GM12878 (cell line): Measurements from ENCODE around the gene CBX2. TPM values are rescaled to one million over a fixed set of nuclear protein-coding genes. Genes with fewer than 3 reads are reported as not detected.
A peak's percentile ranks its signal among the peaks of the same experiment; 100 is the strongest.

Experiments
- ATAC-seq: fragments of 200-7000 bp; cut with Tn5 transposase; 3 replicates; pipeline ENCODE4 v1.9.1; 2020; ENCODE audit warnings: mild to moderate bottlenecking, moderate library complexity
- BruUV-seq: library from RNA; stranded (reverse); fragments of 400-500 nt; replicated peaks from 2 replicates; lab custom pipeline; 2021; lab: Mats Ljungman, UMichigan
- CTCF ChIA-PET: fragments of 300-600 bp; sonication (Branson Sonifier 250); formaldehyde crosslinking; extraction: SDS; loops from one replicate; lab custom pipeline; 2021; ENCODE audit warnings: inconsistent platforms; lab: Yijun Ruan, JAX
- POLR2A ChIA-PET: fragments of 350-600 bp; formaldehyde crosslinking; extraction: SDS; loops from one replicate; lab custom pipeline; 2021; ENCODE audit warnings: inconsistent platforms; lab: Charles Lee
- RAD21 ChIA-PET: fragments of 300-600 bp; sonication (Branson Sonifier 250); formaldehyde crosslinking; loops from one replicate; lab custom pipeline; 2023; ENCODE audit warnings: antibody characterized with exemption; ENCODE audit not compliant: unreplicated experiment; lab: Charles Lee
- SMC1A ChIA-PET: fragments of 300-600 bp; sonication (Branson Sonifier 250); formaldehyde crosslinking; loops from one replicate; lab custom pipeline; 2023; ENCODE audit not compliant: unreplicated experiment, uncharacterized antibody; lab: Charles Lee
- DNase-seq: peaks from one replicate; pipeline ENCODE4 v3.0.0-alpha.2; 2011; ENCODE audit warnings: low read depth, low spot score
- FAIRE-seq: peaks from 3 replicates; lab custom pipeline; 2011; peaks lifted over from hg19 to GRCh38; lab: Jason Lieb, UNC
- H2AFZ ChIP-seq: 2 replicates; pipeline ENCODE4 v1.6.0; 2011; ENCODE audit warnings: low read depth, low read length, control low read depth; ENCODE audit not compliant: control insufficient read depth
- H3K27ac ChIP-seq: 2 replicates; pipeline ENCODE4 v1.5.1; 2011; ENCODE audit warnings: control low read depth; ENCODE audit not compliant: control insufficient read depth, insufficient read depth
- H3K27me3 ChIP-seq, 2 experiments: replicated peaks in 1 of 2; 2 replicates each; pipeline versions ENCODE4 v1.6.0 to v1.6.1; 2011; ENCODE audit warnings: low read length in 1 of 2; ENCODE audit not compliant: control insufficient read depth in 2 of 2, insufficient read depth in 2 of 2
- H3K36me3 ChIP-seq, 2 experiments: 2 replicates each; pipeline ENCODE4 v1.5.1; 2011; ENCODE audit warnings: low read length in 1 of 2; ENCODE audit not compliant: control insufficient read depth in 2 of 2, insufficient read depth in 2 of 2
- H3K4me1 ChIP-seq: 2 replicates; pipeline ENCODE4 v1.6.1; 2011; ENCODE audit warnings: mild to moderate bottlenecking, low read length, moderate library complexity, mixed read lengths; ENCODE audit not compliant: control insufficient read depth, insufficient read depth
- H3K4me2 ChIP-seq: 2 replicates; pipeline ENCODE4 v1.6.0; 2011; ENCODE audit warnings: control low read depth; ENCODE audit not compliant: control insufficient read depth, insufficient read depth
- H3K4me3 ChIP-seq: fragments of 200-600 bp; sonication (generic); 2 replicates; pipeline ENCODE4 v1.5.1; 2016
- H3K79me2 ChIP-seq: 2 replicates; pipeline ENCODE4 v1.6.0; 2011; ENCODE audit warnings: low read length; ENCODE audit not compliant: control insufficient read depth, insufficient read depth
- H3K9ac ChIP-seq: 2 replicates; pipeline ENCODE4 v1.8.0; 2011; ENCODE audit warnings: low read length, control low read depth, mixed read lengths; ENCODE audit not compliant: control insufficient read depth, insufficient read depth
- H3K9me3 ChIP-seq: replicated peaks from 3 replicates; pipeline ENCODE4 v1.5.1; 2011; ENCODE audit warnings: mild to moderate bottlenecking, low read length; ENCODE audit not compliant: control insufficient read depth, insufficient read depth
- H4K20me1 ChIP-seq: 2 replicates; pipeline ENCODE4 v1.6.0; 2011; ENCODE audit not compliant: control insufficient read depth, insufficient read depth
- ATF7 ChIP-seq: fragments of 450-650 bp; IDR thresholded peaks from 2 replicates; pipeline ENCODE4 v1.6.1; 2016; ENCODE audit warnings: low read depth, mild to moderate bottlenecking
- BCLAF1 ChIP-seq: fragments of 450-650 bp; IDR thresholded peaks from 2 replicates; pipeline ENCODE4 v1.6.1; 2017; ENCODE audit warnings: antibody characterized with exemption, mild to moderate bottlenecking, moderate library complexity
- CREB1 ChIP-seq: IDR thresholded peaks from 2 replicates; pipeline ENCODE4 v1.6.1; 2012; ENCODE audit warnings: low read depth, mild to moderate bottlenecking, inconsistent platforms
- CUX1 ChIP-seq: IDR thresholded peaks from 2 replicates; pipeline ENCODE4 v1.6.1; 2012; ENCODE audit warnings: improper control_type of control experiment, low read depth, low read length; ENCODE audit not compliant: insufficient replicate concordance
- EGR1 ChIP-seq, 2 experiments: IDR thresholded peaks; 1 replicate in 1 of 2; 2 replicates in 1 of 2; pipeline ENCODE4 v1.6.1; 2011 to 2012; ENCODE audit warnings: low read depth in 2 of 2, low read length in 2 of 2, borderline replicate concordance in 1 of 2, mild to moderate bottlenecking in 1 of 2, moderate library complexity in 1 of 2
- EZH2 ChIP-seq: IDR thresholded peaks from 2 replicates; pipeline ENCODE4 v1.6.1; 2012; ENCODE audit warnings: low read depth, mild to moderate bottlenecking, control low read depth, inconsistent platforms, low read length, borderline replicate concordance; ENCODE audit not compliant: control insufficient read depth
- IRF4 ChIP-seq: IDR thresholded peaks from 2 replicates; pipeline ENCODE4 v1.6.1; 2011; ENCODE audit warnings: low read depth, low read length
- LARP7 ChIP-seq: fragments of 450-650 bp; IDR thresholded peaks from 2 replicates; pipeline ENCODE4 v1.6.1; 2017; ENCODE audit warnings: mild to moderate bottlenecking
- SUZ12 ChIP-seq: fragments of 200-600 bp; sonication (generic); IDR thresholded peaks from one replicate; pipeline ENCODE4 v1.6.1; 2018; ENCODE audit warnings: antibody characterized with exemption, mild to moderate bottlenecking; ENCODE audit not compliant: unreplicated experiment
- WGBS: methylation state at CpG from one replicate; pipeline ENCODE4 v1.1.6; 2016; ENCODE audit warnings: low lambda C conversion rate; ENCODE audit not compliant: insufficient replicate concordance, insufficient coverage; ENCODE audit errors: missing lambda C conversion rate; 5-methylcytosine and 5-hydroxymethylcytosine counted together
- in situ Hi-C: fragments of 300-500 bp; cut with MboI; formaldehyde crosslinking; loops from 9 replicates; pipeline ENCODE4 v1.14.3; 2018; ENCODE audit warnings: mixed read lengths
- intact Hi-C: fragments of 100-400 bp; cut with micrococcal nuclease; formaldehyde crosslinking; loops from one replicate; pipeline ENCODE4 v1.14.2; 2022; ENCODE audit not compliant: unreplicated experiment
- polyA plus RNA-seq, 11 experiments: library from polyadenylated mRNA; depleted of rRNA in 4 of 11; unstranded in 6 of 11; stranded (reverse) in 5 of 11; fragments of >200 nt; fragmentation: Nextera tagmentation in 4 of 11; fragmentation: Illumina TruSeq in 1 of 11; extraction: Ambion mirVana in 4 of 11; extraction: Trizol in 1 of 11; gene quantifications; 1 replicate in 1 of 11; 2 replicates in 10 of 11; pipeline versions ENCODE4 v1.2.1 to v1.2.3, GENCODE V29; 2011 to 2016; ENCODE audit warnings: inconsistent platforms in 2 of 11, missing spikeins in 2 of 11, low read depth in 1 of 11
- total RNA-seq, 4 experiments: library from RNA; depleted of rRNA in 3 of 4; stranded (reverse); fragments of >200 nt in 3 of 4; fragmentation: Illumina TruSeq in 1 of 4; extraction: Trizol in 1 of 4; gene quantifications; 2 replicates each; pipeline versions ENCODE4 v1.2.1 to v1.2.3, GENCODE V29; 2013 to 2021
- TF ChIP-seq, protein P1 (sequence below): fragments of 450-650 bp; IDR thresholded peaks from 2 replicates; pipeline ENCODE4 v1.6.1; 2017; ENCODE audit warnings: mild to moderate bottlenecking, low read depth, inconsistent platforms; ENCODE audit not compliant: poor library complexity, severe bottlenecking

The CBX2 gene
- total and polyA plus RNA-seq, 10 of the 15 experiments (the other 5 are each of a cell fraction or from before 2014, with no cell fraction given) = 0.35 to 7.5 (median 4.2) TPM

DNA sequence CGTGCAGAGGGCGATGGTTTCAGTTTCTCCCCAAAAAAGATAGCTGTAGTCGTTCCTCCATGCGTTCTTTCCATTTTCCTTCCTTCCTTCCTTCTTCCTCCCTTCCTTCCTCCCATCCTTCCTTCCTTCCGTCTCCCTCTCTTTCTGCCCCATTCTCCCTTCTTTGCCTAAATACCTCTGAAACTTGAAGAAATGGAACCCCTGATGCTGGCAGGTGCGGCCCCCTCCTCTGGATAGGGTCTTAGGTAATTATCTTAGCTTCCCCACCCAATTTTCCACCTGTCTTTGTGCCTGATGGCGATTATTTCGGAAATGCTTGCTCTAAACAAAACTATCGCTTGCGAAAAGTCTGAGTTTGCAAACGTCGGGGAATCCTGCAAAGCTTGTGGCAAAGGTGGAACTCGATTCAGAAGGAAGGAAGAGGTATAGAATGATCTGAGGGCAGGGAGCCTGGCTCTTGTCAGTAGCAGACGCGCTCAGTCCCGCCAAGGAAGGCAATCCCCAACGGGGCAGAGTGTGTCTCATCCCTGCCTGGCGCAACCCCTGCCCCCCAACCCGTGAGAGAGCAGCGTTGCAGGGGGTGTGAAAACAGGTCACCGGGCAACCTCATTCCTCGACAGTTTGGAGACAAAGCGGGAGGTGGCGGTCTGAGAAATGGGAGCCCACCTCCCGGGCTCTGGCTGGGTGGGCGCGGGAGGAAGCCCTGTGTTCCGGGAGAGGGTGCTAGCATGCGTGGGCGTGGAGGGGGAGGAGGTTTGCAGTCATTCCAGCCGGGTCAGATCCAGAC, 21.8 kb downstream of the CBX2 start:
- Histone ChIP-seq H3K4me3 (no peak overlapping the region), H3K9me3 (no peaks in the 10 kb centered on the region; the same call in 2 of the 3 replicates), H3K9ac (no peak overlapping the region), H2AFZ (no peak overlapping the region), H4K20me1 (no peaks in the 10 kb centered on the region), H3K27me3 (peaks cover 18 to 46% of the 10 kb centered on the region in 2 experiments), H3K27ac (no peak overlapping the region), H3K36me3 (peaks cover under 1 to 2% of the 10 kb centered on the region in 2 experiments; a peak in 2 of 4 replicates), H3K79me2 (no peaks in the 10 kb centered on the region), H3K4me2 (peak overlapping the region; percentile 69), H3K4me1 (peaks cover 43% of the 10 kb centered on the region)
- no peak for FAIRE-seq
- ChIA-PET CTCF (interaction anchor here (1.2 to 1.6 kb wide), 2 partner anchors 9 to 12 kb away, joined by 3 to 4 read pairs; no protein-coding TSS in a partner anchor), POLR2A (interaction anchor here (1.2 kb wide), 1 partner anchor 28 kb away, joined by 3 read pairs; no protein-coding TSS in a partner anchor), RAD21 (no interaction called here), SMC1A (interaction anchor here (2.0 to 2.2 kb wide), 2 partner anchors 9 to 11 kb away, joined by 7 read pairs; no protein-coding TSS in a partner anchor)
- intact Hi-C loops = loop anchor here (5.0 kb wide), 1 partner anchor 38 kb away; the partner anchor contains the start of gene CBX4
- in situ Hi-C loops = no loop called here
- no peak for ATAC-seq
- BruUV-seq = no TSS peak
- no peak for DNase-seq
- WGBS = 3% methylated on average over 30 of the region's 31 CpGs
- TF ChIP-seq ATF7 (no peak), CUX1 (no peak), EZH2 (peak; percentile 98; the same call in 1 of the 2 replicates), BCLAF1 (no peak), CREB1 (no peak), IRF4 (no peak), LARP7 (no peak), SUZ12 (peak; percentile 59), EGR1 (IDR thresholded peaks at IDR 0.05; ENCODE audit: borderline replicate concordance in 1 of 2, low read depth in 2 of 2, low read length in 2 of 2) (peak in 1 of 2 experiments; percentile 72; a peak in 2 of 3 replicates)
- TF ChIP-seq, protein P1, sequence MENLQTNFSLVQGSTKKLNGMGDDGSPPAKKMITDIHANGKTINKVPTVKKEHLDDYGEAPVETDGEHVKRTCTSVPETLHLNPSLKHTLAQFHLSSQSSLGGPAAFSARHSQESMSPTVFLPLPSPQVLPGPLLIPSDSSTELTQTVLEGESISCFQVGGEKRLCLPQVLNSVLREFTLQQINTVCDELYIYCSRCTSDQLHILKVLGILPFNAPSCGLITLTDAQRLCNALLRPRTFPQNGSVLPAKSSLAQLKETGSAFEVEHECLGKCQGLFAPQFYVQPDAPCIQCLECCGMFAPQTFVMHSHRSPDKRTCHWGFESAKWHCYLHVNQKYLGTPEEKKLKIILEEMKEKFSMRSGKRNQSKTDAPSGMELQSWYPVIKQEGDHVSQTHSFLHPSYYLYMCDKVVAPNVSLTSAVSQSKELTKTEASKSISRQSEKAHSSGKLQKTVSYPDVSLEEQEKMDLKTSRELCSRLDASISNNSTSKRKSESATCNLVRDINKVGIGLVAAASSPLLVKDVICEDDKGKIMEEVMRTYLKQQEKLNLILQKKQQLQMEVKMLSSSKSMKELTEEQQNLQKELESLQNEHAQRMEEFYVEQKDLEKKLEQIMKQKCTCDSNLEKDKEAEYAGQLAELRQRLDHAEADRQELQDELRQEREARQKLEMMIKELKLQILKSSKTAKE = no peak
